Liver (tissue), 9 donors: ENCODE measurements around the gene ADARB1. TPM values are rescaled to one million over a fixed set of nuclear protein-coding genes. Genes with fewer than 3 reads are reported as not detected.

Source experiments
- DNase-seq: peaks from one replicate; pipeline ENCODE4 v3.0.0-alpha.2; 2017; ENCODE audit warnings: low spot score
- H3K27ac ChIP-seq, 2 donors: one replicate each; pipeline ENCODE4 v1.7.0; 2013; ENCODE audit warnings: inconsistent platforms in 2 of 2, low read length in 2 of 2, control low read depth in 1 of 2, low read depth in 1 of 2, mild to moderate bottlenecking in 1 of 2
- H3K27me3 ChIP-seq, 4 donors: one replicate each; pipeline versions ENCODE4 v1.6.1 to v1.7.0; 2013; ENCODE audit warnings: low read length in 3 of 4, inconsistent platforms in 1 of 4, mild to moderate bottlenecking in 1 of 4, moderate library complexity in 1 of 4; ENCODE audit not compliant: control insufficient read depth in 4 of 4, insufficient read depth in 4 of 4
- H3K36me3 ChIP-seq, 4 donors: one replicate each; pipeline versions ENCODE4 v1.6.1 to v1.7.0; 2013; ENCODE audit warnings: low read length in 3 of 4, mild to moderate bottlenecking in 3 of 4, low read depth in 1 of 4, moderate library complexity in 1 of 4; ENCODE audit not compliant: control insufficient read depth in 4 of 4, insufficient read depth in 3 of 4
- H3K4me1 ChIP-seq, 4 donors: one replicate each; pipeline versions ENCODE4 v1.6.1 to v1.7.0; 2013; ENCODE audit warnings: low read length in 3 of 4, mild to moderate bottlenecking in 3 of 4, moderate library complexity in 1 of 4; ENCODE audit not compliant: control insufficient read depth in 4 of 4, insufficient read depth in 4 of 4
- H3K4me3 ChIP-seq, 3 donors: one replicate each; pipeline versions ENCODE4 v1.6.1 to v1.7.0; 2013; ENCODE audit warnings: low read length in 3 of 3, control low read depth in 1 of 3, low read depth in 1 of 3, mild to moderate bottlenecking in 1 of 3
- H3K9ac ChIP-seq, 2 donors: one replicate each; pipeline ENCODE4 v1.7.0; 2013; ENCODE audit warnings: low read length in 2 of 2, mild to moderate bottlenecking in 2 of 2, moderate library complexity in 2 of 2, control low read depth in 1 of 2, low read depth in 1 of 2
- H3K9me3 ChIP-seq, 4 donors: one replicate each; pipeline versions ENCODE4 v1.6.1 to v1.7.0; 2013; ENCODE audit warnings: low read length in 3 of 4; ENCODE audit not compliant: control insufficient read depth in 4 of 4
- EGR1 ChIP-seq, 2 donors: IDR thresholded peaks; 2 replicates each; pipeline ENCODE4 v1.6.1; 2016 to 2018; ENCODE audit warnings: antibody characterized with exemption in 2 of 2, low read depth in 2 of 2
- FOXA1 ChIP-seq: IDR thresholded peaks from 2 replicates; pipeline ENCODE4 v1.6.1; 2016; ENCODE audit warnings: antibody characterized with exemption
- FOXA2 ChIP-seq: IDR thresholded peaks from 2 replicates; pipeline ENCODE4 v1.6.1; 2016; ENCODE audit warnings: antibody characterized with exemption
- GABPA ChIP-seq, 2 donors: IDR thresholded peaks in 1 of 2; conservative IDR thresholded peaks in 1 of 2; 2 replicates each; pipeline ENCODE4 v1.6.1; 2016; ENCODE audit warnings: antibody characterized with exemption in 2 of 2, mild to moderate bottlenecking in 1 of 2, moderate library complexity in 1 of 2
- HNF4G ChIP-seq: IDR thresholded peaks from 2 replicates; pipeline ENCODE4 v1.6.1; 2016; ENCODE audit warnings: antibody characterized with exemption
- NR2F2 ChIP-seq: IDR thresholded peaks from 2 replicates; pipeline ENCODE4 v1.6.1; 2016; ENCODE audit warnings: antibody characterized with exemption
- RAD21 ChIP-seq, 2 donors: IDR thresholded peaks; 2 replicates each; pipeline ENCODE4 v1.6.1; 2016; ENCODE audit warnings: antibody characterized with exemption in 2 of 2, mild to moderate bottlenecking in 2 of 2
- RXRA ChIP-seq, 2 donors: IDR thresholded peaks; 2 replicates each; pipeline ENCODE4 v1.6.1; 2017 to 2018; ENCODE audit warnings: antibody characterized with exemption in 2 of 2, mild to moderate bottlenecking in 1 of 2
- TAF1 ChIP-seq: conservative IDR thresholded peaks from 2 replicates; pipeline ENCODE4 v1.6.1; 2016; ENCODE audit warnings: antibody characterized with exemption, mild to moderate bottlenecking
- ZBTB33 ChIP-seq: IDR thresholded peaks from 2 replicates; pipeline ENCODE4 v1.6.1; 2016; ENCODE audit warnings: antibody characterized with exemption
- WGBS: extraction: QIAGEN DNeasy Blood & Tissue Kit; methylation state at CpG from one replicate; pipeline ENCODE4 v1.1.7; 2013; 5-methylcytosine and 5-hydroxymethylcytosine counted together
- polyA plus RNA-seq, 2 donors: library from polyadenylated mRNA; stranded (reverse) in 1 of 2; unstranded in 1 of 2; fragments of 200-250 nt in 1 of 2; fragments of >200 nt in 1 of 2; fragmentation: Nextera tagmentation in 1 of 2; extraction: Ambion mirVana in 1 of 2; gene quantifications; one replicate each; pipeline versions ENCODE4 v1.2.1 to v1.2.3, GENCODE V29; 2013 to 2015
- total RNA-seq, 2 donors: library from RNA; depleted of rRNA; stranded (reverse); fragments of >200 nt; gene quantifications; one replicate each; pipeline ENCODE4 v1.2.3, GENCODE V29; 2014
- TF ChIP-seq, protein P1 (sequence below): IDR thresholded peaks from 2 replicates; pipeline ENCODE4 v1.6.1; 2016; ENCODE audit warnings: antibody characterized with exemption
- TF ChIP-seq, protein P2 (sequence below): IDR thresholded peaks from 2 replicates; pipeline ENCODE4 v1.6.1; 2016; ENCODE audit warnings: antibody characterized with exemption, mild to moderate bottlenecking
- TF ChIP-seq, protein P3 (sequence below): fragments of 150-350 bp; IDR thresholded peaks from 2 replicates; pipeline ENCODE4 v1.5.1; 2017; ENCODE audit warnings: improper control_type of control experiment, low read depth, low read length; ENCODE audit not compliant: missing input control
- donor health status: healthy.
- donor health status: healthy.
- donor health status: healthy.
- donor health status: healthy.
- donor health status: healthy.

Gene ADARB1
- total and polyA plus RNA-seq, 4 donors, result 1.6 to 7.8 (median 2.9) TPM

GRCh38 chr21:45223236-45224185 is 149.1 kb downstream of the ADARB1 start:
- 95% methylated on average over 36 of the region's 36 CpGs for WGBS

More at GRCh38 chr21:45223236-45224185, 149.1 kb downstream of the ADARB1 start:
- no peak for TF ChIP-seq RAD21 (IDR thresholded peaks at IDR 0.05)
- no peak for TF ChIP-seq FOXA2
- no peak for TF ChIP-seq ZBTB33
- no peak for TF ChIP-seq FOXA1
- TF ChIP-seq NR2F2, result no peak
- no peak for TF ChIP-seq HNF4G
- no peak for TF ChIP-seq RXRA (IDR thresholded peaks at IDR 0.05)
- TF ChIP-seq, protein P1, sequence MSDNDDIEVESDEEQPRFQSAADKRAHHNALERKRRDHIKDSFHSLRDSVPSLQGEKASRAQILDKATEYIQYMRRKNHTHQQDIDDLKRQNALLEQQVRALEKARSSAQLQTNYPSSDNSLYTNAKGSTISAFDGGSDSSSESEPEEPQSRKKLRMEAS, result no peak
- TF ChIP-seq, protein P2, sequence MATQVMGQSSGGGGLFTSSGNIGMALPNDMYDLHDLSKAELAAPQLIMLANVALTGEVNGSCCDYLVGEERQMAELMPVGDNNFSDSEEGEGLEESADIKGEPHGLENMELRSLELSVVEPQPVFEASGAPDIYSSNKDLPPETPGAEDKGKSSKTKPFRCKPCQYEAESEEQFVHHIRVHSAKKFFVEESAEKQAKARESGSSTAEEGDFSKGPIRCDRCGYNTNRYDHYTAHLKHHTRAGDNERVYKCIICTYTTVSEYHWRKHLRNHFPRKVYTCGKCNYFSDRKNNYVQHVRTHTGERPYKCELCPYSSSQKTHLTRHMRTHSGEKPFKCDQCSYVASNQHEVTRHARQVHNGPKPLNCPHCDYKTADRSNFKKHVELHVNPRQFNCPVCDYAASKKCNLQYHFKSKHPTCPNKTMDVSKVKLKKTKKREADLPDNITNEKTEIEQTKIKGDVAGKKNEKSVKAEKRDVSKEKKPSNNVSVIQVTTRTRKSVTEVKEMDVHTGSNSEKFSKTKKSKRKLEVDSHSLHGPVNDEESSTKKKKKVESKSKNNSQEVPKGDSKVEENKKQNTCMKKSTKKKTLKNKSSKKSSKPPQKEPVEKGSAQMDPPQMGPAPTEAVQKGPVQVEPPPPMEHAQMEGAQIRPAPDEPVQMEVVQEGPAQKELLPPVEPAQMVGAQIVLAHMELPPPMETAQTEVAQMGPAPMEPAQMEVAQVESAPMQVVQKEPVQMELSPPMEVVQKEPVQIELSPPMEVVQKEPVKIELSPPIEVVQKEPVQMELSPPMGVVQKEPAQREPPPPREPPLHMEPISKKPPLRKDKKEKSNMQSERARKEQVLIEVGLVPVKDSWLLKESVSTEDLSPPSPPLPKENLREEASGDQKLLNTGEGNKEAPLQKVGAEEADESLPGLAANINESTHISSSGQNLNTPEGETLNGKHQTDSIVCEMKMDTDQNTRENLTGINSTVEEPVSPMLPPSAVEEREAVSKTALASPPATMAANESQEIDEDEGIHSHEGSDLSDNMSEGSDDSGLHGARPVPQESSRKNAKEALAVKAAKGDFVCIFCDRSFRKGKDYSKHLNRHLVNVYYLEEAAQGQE, result no peak
- TF ChIP-seq TAF1, result no peak
- TF ChIP-seq EGR1 (IDR thresholded peaks at IDR 0.05; ENCODE audit: low read depth in 2 of 2), result no peak
- TF ChIP-seq, protein P3, sequence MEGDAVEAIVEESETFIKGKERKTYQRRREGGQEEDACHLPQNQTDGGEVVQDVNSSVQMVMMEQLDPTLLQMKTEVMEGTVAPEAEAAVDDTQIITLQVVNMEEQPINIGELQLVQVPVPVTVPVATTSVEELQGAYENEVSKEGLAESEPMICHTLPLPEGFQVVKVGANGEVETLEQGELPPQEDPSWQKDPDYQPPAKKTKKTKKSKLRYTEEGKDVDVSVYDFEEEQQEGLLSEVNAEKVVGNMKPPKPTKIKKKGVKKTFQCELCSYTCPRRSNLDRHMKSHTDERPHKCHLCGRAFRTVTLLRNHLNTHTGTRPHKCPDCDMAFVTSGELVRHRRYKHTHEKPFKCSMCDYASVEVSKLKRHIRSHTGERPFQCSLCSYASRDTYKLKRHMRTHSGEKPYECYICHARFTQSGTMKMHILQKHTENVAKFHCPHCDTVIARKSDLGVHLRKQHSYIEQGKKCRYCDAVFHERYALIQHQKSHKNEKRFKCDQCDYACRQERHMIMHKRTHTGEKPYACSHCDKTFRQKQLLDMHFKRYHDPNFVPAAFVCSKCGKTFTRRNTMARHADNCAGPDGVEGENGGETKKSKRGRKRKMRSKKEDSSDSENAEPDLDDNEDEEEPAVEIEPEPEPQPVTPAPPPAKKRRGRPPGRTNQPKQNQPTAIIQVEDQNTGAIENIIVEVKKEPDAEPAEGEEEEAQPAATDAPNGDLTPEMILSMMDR, result no peak
- no peak for TF ChIP-seq GABPA (IDR thresholded peaks at IDR 0.05 in 1 of 2, conservative IDR thresholded peaks at IDR 0.05 in 1 of 2)
- H3K4me1 ChIP-seq, result peaks cover 0 to 2% (median 0%) of the 10 kb centered on the region in 4 donors
- H3K36me3 ChIP-seq, result peaks cover 0 to 7% (median 2%) of the 10 kb centered on the region in 4 donors
- H3K27ac ChIP-seq, result no peak overlapping the region
- H3K4me3 ChIP-seq, result no peak overlapping the region
- no peak for DNase-seq
- no peaks in the 10 kb centered on the region for H3K9me3 ChIP-seq
- H3K9ac ChIP-seq, result no peak overlapping the region
- no peaks in the 10 kb centered on the region for H3K27me3 ChIP-seq
